Stomach (tissue), 9 donors: ENCODE results near the gene CACNA1G. TPM values are rescaled to one million over a fixed set of nuclear protein-coding genes. Genes with fewer than 3 reads are reported as not detected.

Source experiments
- DNase-seq, 2 donors: peaks; one replicate each; pipeline versions ENCODE4 v3.0.0 to v3.0.0-alpha.2; 2013 to 2019
- H3K27ac ChIP-seq, 5 donors: fragments of 200-600 bp in 4 of 5; sonication (generic) in 4 of 5; one replicate each; pipeline ENCODE4 v1.5.1; 2013 to 2019; ENCODE audit warnings: mild to moderate bottlenecking in 1 of 5, moderate library complexity in 1 of 5
- H3K27me3 ChIP-seq, 3 donors: fragments of 200-600 bp; sonication (generic); one replicate each; pipeline ENCODE4 v1.5.1; 2017 to 2019; ENCODE audit warnings: mixed run types in 1 of 3
- H3K36me3 ChIP-seq, 4 donors: fragments of 200-600 bp; sonication (generic); 1 replicate in 3 of 4; 2 replicates in 1 of 4; pipeline ENCODE4 v1.5.1; 2016 to 2019
- H3K4me1 ChIP-seq, 4 donors: fragments of 200-600 bp; sonication (generic); one replicate each; pipeline ENCODE4 v1.5.1; 2016 to 2019
- H3K4me3 ChIP-seq, 4 donors: fragments of 200-600 bp; sonication (generic) in 3 of 4; one replicate each; pipeline ENCODE4 v1.5.1; 2016 to 2019; ENCODE audit warnings: mild to moderate bottlenecking in 1 of 4
- H3K9me3 ChIP-seq, 4 donors: fragments of 200-600 bp; sonication (generic); one replicate each; pipeline ENCODE4 v1.5.1; 2016 to 2019
- CTCF ChIP-seq, 7 experiments: fragments of 450-650 bp in 4 of 7; fragments of 200-600 bp in 3 of 7; sonication (generic) in 3 of 7; IDR thresholded peaks; one replicate each; pipeline ENCODE4 v1.5.1; 2016 to 2019; ENCODE audit warnings: antibody characterized with exemption in 7 of 7, control low read depth in 2 of 7, mild to moderate bottlenecking in 1 of 7
- EP300 ChIP-seq: sonication (generic); formaldehyde crosslinking; IDR thresholded peaks from one replicate; pipeline ENCODE4 v1.6.1; 2017; ENCODE audit warnings: antibody characterized with exemption
- POLR2A ChIP-seq, 4 donors: fragments of 450-650 bp; IDR thresholded peaks; one replicate each; pipeline ENCODE4 v1.6.1; 2016; ENCODE audit warnings: antibody characterized with exemption in 4 of 4, control low read depth in 2 of 4, mild to moderate bottlenecking in 1 of 4, moderate library complexity in 1 of 4
- POLR2AphosphoS5 ChIP-seq, 3 donors: sonication (generic); formaldehyde crosslinking; IDR thresholded peaks; one replicate each; pipeline ENCODE4 v1.6.1; 2016; ENCODE audit warnings: antibody characterized with exemption in 3 of 3
- WGBS, 5 donors: extraction: QIAGEN DNeasy Blood & Tissue Kit in 3 of 5; methylation state at CpG; one replicate each; pipeline versions ENCODE4 v1.1.5 to v1.1.7; 2013 to 2018; 5-methylcytosine and 5-hydroxymethylcytosine counted together
- intact Hi-C: fragments of 100-400 bp; cut with DNase I; formaldehyde crosslinking; loops from one replicate; pipeline ENCODE4 v1.15.1; 2023; ENCODE audit warnings: low total_unique reads
- polyA plus RNA-seq, 3 donors: library from polyadenylated mRNA; stranded (reverse); fragments of 200-250 nt; gene quantifications; one replicate each; pipeline ENCODE4 v1.2.3, GENCODE V29; 2013
- total RNA-seq, 5 donors: library from RNA; depleted of rRNA; stranded (reverse); fragments of >200 nt; gene quantifications; one replicate each; pipeline versions ENCODE4 v1.1.0 to v1.2.3, GENCODE V29; 2014 to 2016
- donor health status: healthy with polysubstance abuse.
- donor health status: Bipolar disorder and iron deficiency.
- donor health status: healthy.

Gene CACNA1G
- total and polyA plus RNA-seq, 8 donors, result 0.06 to 3.7 (median 1.1) TPM; not detected in 4

DNA sequence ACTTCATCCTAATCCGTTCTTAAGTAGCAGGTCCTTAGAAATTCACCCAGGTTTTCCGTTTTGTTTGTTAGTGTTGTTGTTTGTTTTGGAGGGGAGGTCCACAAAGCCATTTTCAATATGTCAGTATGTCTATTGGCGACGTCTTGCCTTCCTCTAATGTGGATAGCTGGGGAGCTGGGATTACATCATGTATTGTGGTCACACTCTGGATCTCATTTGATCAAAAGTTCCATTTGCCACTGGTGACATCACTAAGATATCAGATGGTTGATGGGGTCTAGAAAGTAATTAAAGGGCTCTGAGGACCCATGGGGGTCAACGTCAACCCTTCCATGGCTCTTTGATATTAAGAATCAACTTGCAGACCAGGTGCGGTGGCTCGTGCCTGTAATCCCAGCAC, 30.7 kb upstream of the CACNA1G start:
- no peak overlapping the region for H3K4me3 ChIP-seq
- peaks cover 0 to 62% (median 24%) of the 10 kb centered on the region in 3 donors for H3K27me3 ChIP-seq
- no peak for DNase-seq
- no peaks in the 10 kb centered on the region for H3K9me3 ChIP-seq
- intact Hi-C loops, result loop anchor here (10.0 kb wide), 1 partner anchor 45 kb away; no protein-coding TSS in a partner anchor
- 84 to 95% (median 90%) methylated on average over 7 of the region's 7 CpGs for WGBS, 5 donors
- no peaks in the 10 kb centered on the region for H3K36me3 ChIP-seq
- H3K4me1 ChIP-seq, result peaks cover 19 to 33% (median 30%) of the 10 kb centered on the region in 4 donors
- no peak overlapping the region for H3K27ac ChIP-seq
- no peak for TF ChIP-seq POLR2AphosphoS5 (IDR thresholded peaks at IDR 0.05)
- no peak for TF ChIP-seq POLR2A (IDR thresholded peaks at IDR 0.05)
- TF ChIP-seq CTCF (IDR thresholded peaks at IDR 0.05), result no peak
- no peak for TF ChIP-seq EP300

- DNase-seq, result no peak
- H3K27me3 ChIP-seq, result peaks cover 0 to 63% (median 24%) of the 10 kb centered on the region in 3 donors
- TF ChIP-seq POLR2A (IDR thresholded peaks at IDR 0.05) (no peak), CTCF (IDR thresholded peaks at IDR 0.05) (no peak), POLR2AphosphoS5 (IDR thresholded peaks at IDR 0.05) (no peak), EP300 (no peak)
- peaks cover 0 to 5% (median 4%) of the 10 kb centered on the region in 4 donors for H3K36me3 ChIP-seq
- no peaks in the 10 kb centered on the region for H3K9me3 ChIP-seq
- H3K4me1 ChIP-seq, result peaks cover 30 to 50% (median 43%) of the 10 kb centered on the region in 4 donors
- intact Hi-C loops, result loop anchor here (10.0 kb wide), 1 partner anchor 47 kb away; no protein-coding TSS in a partner anchor
- peak overlapping the region in 3 of 5 donors; percentile 86 to 95 (median 91) for H3K27ac ChIP-seq
- no peak overlapping the region for H3K4me3 ChIP-seq
- WGBS, 5 donors, result 49 to 61% (median 59%) methylated on average over 4 to 6 of the region's 6 CpGs
Measured at GRCh38 chr17:50531428-50532025, 29.0 kb upstream of the CACNA1G start.

- H3K36me3 ChIP-seq, result peaks cover 5 to 14% (median 9%) of the 10 kb centered on the region in 4 donors
- 0 to 4% (median 2%) methylated on average over 16 to 21 of the region's 21 CpGs for WGBS, 5 donors
- TF ChIP-seq EP300 (no peak), CTCF (IDR thresholded peaks at IDR 0.05) (peak in 2 of 7 experiments; percentile 14 to 20), POLR2A (IDR thresholded peaks at IDR 0.05) (peak in 1 of 4 donors; percentile 25), POLR2AphosphoS5 (IDR thresholded peaks at IDR 0.05) (peak; percentile 21 to 91 (median 89))
- peak within 1 kb of the TSS; percentile 86 to 95 (median 91) for H3K27ac ChIP-seq
- peaks cover 32 to 57% (median 53%) of the 10 kb centered on the region in 4 donors for H3K4me1 ChIP-seq
- peaks cover 0 to 63% (median 24%) of the 10 kb centered on the region in 3 donors for H3K27me3 ChIP-seq
- DNase-seq, result peak; percentile 89 to 91
- no peaks in the 10 kb centered on the region for H3K9me3 ChIP-seq
- peak within 1 kb of the TSS; percentile 43 to 59 (median 53) for H3K4me3 ChIP-seq
- intact Hi-C loops, result loop anchor here (10.0 kb wide), 1 partner anchor 48 kb away; no protein-coding TSS in a partner anchor
Measured at GRCh38 chr17:50532452-50533024, 28.0 kb upstream of the CACNA1G start, which contains the start of gene EPN3. TSS of gene EPN3 (plus strand) at chr17:50532735. CDS start at chr17:50536557, 3,822 bp downstream.

DNA sequence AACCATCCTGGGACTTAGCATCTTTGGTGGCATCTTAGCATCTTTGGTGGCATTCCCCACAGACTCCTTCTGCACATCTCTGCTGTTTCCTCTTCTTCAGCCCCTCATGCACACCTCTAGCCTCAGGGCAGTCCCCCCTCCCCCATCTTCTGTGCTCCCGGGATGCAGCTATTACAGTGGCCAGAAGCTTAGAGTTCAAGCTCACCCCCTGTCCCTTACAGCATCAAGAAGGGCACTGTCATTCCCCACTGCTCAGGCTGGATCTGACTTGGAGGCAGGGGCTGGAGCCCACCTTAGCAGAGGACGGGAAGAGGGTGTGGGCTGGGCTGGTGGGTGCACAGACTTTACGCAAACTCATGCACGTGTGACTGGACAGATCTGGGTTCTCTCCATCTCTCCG, 27.3 kb upstream of the CACNA1G start:
- WGBS, 5 donors, result 5 to 21% (median 15%) methylated on average over 5 of the region's 5 CpGs
- intact Hi-C loops, result loop anchor here (10.0 kb wide), 1 partner anchor 48 kb away; no protein-coding TSS in a partner anchor
- Histone ChIP-seq H3K27ac (peak overlapping the region; percentile 86 to 95 (median 91)), H3K4me3 (peak overlapping the region; percentile 43 to 59 (median 53)), H3K27me3 (peaks cover 0 to 63% (median 24%) of the 10 kb centered on the region in 3 donors), H3K36me3 (peaks cover 8 to 20% (median 15%) of the 10 kb centered on the region in 4 donors), H3K4me1 (peaks cover 37 to 64% (median 59%) of the 10 kb centered on the region in 4 donors), H3K9me3 (no peaks in the 10 kb centered on the region)
- TF ChIP-seq CTCF (IDR thresholded peaks at IDR 0.05) (no peak), EP300 (no peak), POLR2A (IDR thresholded peaks at IDR 0.05) (no peak), POLR2AphosphoS5 (IDR thresholded peaks at IDR 0.05) (no peak)
- no peak for DNase-seq
